Measurements from ENCODE around the gene CLDN14.

DNA sequence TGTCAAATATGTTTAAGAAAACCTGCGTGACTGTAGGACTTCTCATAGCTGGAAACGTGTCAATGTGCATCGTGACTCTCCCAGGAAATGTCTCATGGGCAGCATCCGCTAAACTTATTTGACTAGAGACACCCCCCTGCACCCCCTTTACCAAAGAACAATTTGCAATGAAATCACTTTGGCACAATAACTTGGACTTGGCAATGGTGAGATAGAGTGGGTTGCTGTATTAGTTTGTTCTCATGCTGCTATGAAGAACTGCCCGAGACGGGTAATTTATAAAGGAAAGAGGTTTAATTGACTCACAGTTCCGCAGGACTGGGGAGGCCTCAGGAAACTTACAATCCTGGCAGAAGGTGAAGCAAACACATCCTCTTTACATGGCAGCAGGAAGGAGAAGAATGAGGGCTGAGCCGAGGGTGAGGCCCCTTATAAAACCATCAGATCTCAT, 13.8 kb downstream of the CLDN14 start:
- TF ChIP-seq, protein P1, sequence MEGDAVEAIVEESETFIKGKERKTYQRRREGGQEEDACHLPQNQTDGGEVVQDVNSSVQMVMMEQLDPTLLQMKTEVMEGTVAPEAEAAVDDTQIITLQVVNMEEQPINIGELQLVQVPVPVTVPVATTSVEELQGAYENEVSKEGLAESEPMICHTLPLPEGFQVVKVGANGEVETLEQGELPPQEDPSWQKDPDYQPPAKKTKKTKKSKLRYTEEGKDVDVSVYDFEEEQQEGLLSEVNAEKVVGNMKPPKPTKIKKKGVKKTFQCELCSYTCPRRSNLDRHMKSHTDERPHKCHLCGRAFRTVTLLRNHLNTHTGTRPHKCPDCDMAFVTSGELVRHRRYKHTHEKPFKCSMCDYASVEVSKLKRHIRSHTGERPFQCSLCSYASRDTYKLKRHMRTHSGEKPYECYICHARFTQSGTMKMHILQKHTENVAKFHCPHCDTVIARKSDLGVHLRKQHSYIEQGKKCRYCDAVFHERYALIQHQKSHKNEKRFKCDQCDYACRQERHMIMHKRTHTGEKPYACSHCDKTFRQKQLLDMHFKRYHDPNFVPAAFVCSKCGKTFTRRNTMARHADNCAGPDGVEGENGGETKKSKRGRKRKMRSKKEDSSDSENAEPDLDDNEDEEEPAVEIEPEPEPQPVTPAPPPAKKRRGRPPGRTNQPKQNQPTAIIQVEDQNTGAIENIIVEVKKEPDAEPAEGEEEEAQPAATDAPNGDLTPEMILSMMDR (conservative IDR thresholded peaks at IDR 0.05; ENCODE audit: low read length): no peak
- TF ChIP-seq EZH2phosphoT487 (IDR thresholded peaks at IDR 0.05; ENCODE audit: borderline replicate concordance, low read depth, low read length): no peak
